GM21717 (cell line): ENCODE measurements around the gene NXPE3.

Source experiments
- ATAC-seq: cut with Tn5 transposase; IDR thresholded peaks from one replicate; pipeline ENCODE4 v1.9.1; 2021; ENCODE audit warnings: mild to moderate bottlenecking, moderate library complexity; ENCODE audit not compliant: unreplicated experiment

NXPE3 gene

DNA sequence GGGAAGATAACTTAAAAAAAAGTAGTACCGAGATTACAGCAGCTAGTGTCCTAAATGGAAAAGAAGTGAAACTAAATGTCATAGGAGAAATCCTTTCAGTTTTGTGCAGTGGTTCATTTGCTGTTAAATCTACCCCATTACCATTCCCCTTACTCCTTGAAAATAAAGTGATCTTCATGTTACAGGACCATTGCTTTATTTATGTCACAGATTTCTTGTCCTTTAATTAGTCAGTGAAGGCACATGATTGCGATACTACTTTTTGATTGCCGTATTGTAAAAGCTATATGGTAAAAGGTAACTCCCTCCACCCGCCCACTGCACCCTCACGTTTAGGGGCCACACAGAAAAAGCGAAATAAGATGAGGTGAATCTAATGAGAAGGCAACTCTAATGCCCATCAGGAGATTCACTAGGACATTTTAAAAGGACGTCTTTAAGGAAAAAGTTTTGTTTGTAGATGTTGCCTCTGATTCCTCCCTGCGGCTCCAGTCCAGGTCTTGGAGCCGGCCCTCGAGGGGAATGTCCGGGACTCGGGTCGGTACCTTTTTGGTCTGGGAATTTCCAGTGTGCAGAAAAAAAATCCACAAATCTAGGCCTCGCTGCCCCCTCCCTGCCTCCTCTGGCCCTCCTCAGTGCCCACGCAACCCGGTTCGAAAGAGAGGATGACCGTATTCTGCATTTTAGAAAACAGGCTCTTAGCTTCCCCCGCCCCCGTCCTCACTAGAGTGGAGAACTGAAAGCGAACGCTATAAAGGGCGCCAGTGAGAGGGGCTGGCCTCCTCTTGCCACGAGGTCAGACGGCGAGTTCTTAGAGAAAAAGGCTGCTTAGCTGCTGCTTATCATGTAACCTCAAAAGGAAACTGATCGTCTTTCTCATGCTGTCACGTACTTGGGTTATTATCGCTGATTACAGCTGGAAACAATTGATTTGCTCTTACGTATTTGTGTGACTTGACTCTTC, 48.5 kb downstream of the NXPE3 start:
- peak; percentile 83 for ATAC-seq

DNA sequence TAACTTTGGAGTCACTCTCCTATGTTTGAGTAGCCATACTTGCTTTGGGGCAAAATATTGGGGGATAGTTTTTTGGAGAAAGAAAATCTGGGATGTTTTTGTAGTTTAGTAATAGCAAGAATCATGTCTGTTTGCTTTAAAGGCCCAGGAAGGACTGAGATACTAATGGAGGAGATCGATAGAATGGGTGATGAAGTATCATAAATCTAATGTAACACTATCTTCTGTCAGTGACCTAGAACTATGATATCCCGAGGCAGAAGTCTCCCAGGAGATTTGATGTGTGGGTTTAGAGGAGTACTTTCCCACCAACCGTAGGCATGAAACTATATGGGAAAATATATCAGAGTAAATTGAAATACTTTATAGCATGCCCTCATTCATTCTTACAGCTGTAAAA, 49.3 kb downstream of the NXPE3 start:
- ATAC-seq, result no peak

DNA sequence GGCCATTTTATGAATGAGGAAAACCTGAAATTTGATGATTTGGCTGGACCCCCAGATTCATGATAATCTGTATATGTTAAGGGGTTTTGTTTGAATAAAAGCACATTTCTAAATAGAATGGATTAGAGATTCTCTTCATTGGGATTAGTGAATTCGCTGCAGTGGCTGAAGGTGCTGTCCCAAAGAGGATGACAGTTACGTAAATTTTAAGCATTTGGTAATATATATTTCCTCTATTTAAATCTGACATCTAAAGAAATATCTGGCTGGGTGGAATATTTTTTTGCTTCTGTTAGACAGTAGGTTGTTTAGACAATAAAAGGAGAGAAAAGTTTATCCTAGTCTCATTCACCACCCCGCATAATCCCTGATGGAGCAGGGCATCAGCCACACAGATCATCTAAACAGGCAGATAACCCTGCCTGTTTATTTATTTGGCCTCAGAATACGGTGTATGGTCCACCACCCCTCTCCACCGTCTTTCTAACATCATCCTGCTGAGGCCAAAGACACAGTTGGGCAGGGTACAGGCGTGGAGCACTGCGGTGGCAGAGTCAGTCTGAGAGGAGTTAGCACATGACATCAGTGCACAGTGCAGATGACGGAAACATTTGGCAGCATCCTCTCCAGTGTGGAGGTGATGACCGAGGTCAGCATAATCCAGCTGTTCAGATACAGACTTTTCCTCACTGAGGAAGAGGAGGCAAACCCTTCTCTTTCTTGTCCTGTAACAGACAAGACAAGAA, 49.9 kb downstream of the NXPE3 start:
- peak; percentile 46 for ATAC-seq

DNA sequence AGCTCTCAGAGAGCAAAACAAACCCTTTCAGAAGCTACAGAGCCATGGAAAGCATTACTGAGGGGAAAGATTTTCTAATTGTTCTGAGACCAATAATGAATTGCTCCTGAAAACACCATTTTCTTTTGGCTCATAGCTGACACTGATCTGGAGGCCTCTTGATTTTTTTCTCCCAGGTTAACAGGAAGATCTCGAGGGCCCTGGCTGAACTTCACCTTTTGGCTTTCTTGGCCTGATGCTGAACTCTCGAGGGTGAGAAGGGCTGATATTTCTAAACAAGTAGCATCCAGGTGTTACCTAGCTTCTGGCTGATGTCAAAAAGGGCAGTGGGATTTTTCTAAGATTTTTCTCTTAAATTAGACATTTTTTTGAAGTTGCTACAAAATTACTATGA, 50.4 kb downstream of the NXPE3 start:
- ATAC-seq, result no peak

DNA sequence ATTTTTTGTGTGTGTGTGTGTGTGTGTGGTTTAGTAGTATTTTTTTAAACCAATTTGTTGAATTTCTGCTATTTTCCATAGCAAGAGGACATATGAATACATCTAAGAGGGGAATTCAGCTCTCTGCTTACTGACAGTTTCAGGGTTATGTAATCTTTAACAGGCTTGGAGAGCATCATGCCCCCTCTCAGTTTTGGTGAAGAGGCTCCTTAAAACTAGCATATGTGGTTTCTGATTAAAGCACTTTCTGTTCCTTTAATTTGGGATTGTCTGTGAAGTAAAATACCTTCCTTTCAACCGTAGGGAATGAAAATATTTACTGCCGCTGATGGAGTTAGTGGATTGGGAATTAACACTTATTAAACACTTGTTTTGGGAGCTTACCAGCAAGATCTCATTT, 50.9 kb downstream of the NXPE3 start:
- ATAC-seq, result peak; percentile 19

DNA sequence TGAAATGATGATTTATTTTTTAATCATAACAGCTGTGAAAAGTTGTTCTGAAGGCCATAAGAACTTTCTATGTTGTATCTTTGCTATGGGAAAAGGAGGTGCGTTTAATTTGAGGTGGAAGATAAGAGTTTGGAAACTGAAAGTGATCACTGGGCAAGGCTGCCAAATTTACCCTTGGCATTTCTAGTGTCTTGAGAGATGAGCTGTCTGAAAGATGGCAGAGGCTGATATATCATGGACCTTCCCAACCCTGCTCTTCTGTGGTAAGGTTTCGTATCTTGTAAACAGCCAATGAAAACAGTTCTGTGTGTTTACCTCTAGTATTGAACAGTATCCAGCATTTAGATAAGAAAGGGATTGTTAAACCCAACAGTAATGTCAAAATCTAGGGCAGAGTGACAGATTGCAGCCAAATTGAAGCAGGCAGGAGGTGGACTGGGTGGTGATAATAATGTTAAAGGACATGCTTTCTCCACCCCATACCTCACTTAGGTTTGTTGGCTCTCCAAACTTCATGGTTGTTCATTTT, 54.5 kb downstream of the NXPE3 start:
- ATAC-seq, result no peak

DNA sequence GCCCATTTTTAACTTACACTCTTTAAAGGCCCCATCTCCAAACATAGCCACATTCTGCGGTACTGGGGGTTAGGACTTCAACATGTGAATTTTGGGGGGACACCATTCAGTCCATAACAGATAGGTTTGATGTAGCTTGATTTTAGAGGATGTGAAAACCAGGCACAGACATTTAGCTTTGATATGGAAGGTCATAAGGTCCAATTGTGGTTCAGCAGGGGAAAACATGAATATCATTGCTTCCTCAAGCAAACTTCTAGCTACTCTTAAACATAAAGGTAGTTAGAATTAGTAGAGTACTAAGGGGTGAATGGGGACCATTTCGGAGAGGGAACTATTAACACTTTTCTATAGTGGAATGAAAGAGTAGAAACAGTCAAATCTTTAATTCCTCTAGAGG, 56.7 kb downstream of the NXPE3 start:
- no peak for ATAC-seq

DNA sequence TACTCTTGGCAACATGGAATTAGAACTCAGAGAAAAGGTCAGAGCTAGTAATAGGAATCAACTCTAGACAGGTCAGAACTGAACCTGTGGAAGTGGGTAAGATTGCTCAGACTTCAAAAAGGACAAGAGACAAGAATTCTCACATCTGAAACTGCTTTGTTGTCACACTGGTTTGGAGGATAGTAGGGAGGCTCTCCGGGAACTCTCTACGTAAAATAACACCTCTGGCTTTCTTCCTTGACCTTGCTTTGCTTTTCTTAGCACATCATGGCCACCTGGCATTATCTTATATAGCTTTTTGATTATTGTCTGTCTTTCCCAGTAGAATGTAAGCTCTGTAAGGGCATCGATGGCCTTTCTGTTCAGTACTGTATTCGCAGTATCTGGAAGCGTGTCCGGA, 57.1 kb downstream of the NXPE3 start:
- no peak for ATAC-seq

DNA sequence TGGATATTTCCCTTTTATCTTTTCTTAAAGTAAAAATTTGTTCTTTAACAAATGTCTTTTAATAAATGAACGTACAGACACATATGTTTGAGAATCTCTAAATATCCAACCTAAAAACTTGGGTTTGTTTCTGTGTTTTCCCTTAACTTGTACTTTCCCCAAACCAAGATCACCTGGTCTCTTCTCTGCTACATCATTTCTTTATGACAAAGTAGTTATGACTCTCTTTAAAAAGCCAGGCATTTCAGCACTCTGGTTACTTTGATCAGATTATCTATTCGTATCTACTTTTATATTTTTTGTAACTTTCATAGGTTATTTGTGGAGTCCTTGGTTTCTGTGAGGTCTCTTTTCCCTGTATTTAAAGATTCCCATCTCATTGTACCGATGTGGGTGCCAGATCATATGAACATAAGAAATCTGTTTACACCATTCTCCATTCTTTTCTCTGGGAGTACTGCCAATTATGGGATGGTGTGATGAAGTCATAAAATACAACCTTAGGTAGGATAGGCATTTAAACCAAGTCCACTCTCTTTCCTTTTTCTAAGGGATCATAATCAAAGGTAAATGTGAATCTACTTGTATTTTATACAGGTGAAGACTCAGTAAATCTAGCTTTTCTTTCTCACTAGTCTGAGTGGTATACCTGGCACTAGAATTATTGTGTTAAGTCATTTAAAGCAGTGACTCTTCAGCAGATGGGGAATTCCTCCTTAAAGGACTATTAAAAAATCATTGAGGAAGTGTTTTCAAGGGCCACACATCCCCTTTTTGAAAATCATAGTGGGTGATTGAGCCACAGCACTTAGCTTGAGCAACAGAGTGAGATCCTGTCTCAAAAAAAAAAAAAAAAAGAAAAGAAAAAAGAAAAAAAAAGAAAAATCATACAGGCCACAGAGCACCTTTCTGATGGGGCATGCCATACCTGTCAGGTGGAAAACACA, 57.9 kb downstream of the NXPE3 start:
- ATAC-seq, result no peak

DNA sequence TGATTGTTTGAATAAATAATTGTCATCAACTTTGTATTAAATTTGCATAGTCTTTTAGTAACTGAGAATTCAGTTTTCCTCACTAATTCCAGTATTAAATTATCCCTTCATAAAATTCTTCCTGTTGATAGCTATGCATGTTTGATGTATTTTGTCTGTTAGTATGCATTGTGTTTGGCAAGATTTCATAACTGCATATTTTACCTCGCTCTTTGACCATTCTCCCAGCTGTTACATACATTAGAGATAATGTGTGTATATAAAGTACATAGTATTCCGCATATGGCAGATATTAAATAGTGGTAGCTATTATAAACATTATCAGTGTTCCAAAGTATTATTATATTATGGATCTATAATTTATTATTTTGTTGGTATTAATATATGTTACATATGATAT, 59.7 kb downstream of the NXPE3 start:
- ATAC-seq, result no peak

DNA sequence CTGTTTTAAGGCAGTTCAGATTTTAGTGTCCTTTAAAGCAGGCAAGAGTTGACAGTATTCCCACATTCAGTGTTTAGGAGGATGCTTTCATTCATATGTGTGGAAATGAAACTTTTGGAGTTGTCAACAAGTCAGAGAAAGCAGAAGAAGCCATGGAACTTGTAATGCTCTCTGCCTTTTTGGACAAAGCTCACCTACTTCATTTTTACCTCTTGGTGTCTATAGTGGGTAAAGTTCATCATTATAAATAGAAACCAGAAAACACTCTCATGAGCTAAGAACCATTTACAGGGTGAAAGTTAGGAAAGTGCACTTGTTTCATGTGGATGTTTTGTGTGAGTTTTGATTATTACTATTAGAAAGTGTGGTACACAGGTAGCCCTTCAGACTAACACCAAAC, 61.1 kb downstream of the NXPE3 start:
- no peak for ATAC-seq

DNA sequence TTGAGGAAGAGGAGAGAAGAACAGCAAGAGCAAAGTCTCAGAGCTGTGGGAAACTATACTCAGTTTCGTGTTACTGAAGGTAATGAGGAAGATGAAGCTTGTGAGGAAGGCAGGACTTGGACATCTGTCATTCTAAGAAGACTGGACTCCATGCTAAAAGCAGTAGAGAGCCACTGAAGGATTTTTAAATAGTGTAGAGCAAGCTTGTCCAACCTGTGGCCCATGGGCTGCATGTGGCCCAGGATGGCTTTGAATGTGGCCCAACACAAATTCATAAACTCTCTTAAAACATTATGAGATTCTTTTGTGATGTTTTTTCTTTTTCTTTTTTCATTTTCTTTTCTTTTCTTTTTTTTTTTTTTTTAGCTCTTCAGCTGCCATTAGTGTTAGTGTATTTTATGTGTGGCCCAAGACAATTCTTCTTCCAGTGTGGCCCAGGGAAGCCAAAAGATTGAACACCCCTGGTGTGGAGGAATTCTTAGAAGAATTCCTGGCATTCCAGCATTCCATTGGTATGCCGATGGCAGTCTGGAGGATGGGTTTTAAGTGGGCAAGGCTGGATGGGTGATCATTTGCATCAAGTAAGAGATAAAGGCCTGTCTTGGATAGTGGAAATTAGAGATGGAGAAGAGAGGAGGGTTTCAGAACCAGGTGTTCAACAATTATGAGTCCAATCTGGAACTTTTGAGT, 63.4 kb downstream of the NXPE3 start:
- no peak for ATAC-seq

DNA sequence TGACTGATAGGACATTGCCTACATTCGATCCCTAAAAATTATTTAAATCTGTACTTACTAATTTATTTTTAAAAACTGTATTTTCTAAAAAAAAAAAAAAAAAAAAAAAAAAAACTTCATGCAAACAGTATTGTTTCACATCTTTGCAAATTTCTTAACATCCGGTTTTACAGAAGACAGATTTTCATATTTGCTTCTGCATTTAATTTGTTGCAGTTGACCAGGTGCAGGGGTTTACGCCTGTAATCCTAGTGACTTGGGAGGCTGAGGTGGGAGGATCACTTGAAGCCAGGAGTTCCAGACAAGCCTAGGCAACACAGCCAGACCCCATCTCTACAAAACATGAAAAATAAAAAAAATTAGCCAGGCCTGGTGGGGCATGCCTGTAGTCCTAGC, 63.9 kb downstream of the NXPE3 start:
- ATAC-seq, result no peak

DNA sequence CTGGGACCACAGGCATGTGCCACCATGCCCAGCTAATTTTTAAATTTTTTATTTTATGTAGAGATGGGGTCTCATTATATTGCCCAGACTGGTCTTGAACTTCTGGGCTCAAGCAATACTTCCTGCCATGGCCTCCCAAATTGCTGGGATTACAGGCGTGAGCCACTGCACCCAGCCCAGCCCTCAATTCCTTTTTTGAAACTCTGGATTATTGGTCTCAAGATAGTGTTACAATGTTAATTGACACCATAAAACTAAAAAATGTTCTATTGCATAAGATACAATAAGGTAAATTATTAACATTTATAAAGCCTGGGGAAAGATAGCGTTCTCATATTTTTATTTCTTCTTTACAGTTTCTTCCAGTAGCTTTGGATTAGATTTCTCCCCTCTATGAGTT, 66.4 kb downstream of the NXPE3 start:
- ATAC-seq, result no peak

DNA sequence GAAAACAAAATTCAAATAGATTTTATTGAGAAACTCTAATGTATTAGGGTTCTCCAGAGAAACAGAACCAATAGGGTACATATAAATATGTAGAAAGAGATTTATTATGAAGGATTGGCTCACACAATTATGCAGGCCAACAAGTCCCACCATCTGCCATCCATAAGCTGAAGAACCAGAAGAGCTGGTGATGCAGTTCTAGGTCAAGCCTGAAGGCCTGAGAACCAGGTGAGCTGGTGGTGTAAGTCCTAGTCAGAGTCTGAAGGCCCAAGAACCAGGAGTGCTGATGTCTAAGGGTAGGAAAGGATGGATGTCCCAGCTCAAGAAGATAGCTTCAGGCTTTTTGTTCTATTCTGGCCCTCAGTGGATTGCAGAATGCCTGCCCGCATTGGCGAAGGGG, 67.7 kb downstream of the NXPE3 start:
- no peak for ATAC-seq

DNA sequence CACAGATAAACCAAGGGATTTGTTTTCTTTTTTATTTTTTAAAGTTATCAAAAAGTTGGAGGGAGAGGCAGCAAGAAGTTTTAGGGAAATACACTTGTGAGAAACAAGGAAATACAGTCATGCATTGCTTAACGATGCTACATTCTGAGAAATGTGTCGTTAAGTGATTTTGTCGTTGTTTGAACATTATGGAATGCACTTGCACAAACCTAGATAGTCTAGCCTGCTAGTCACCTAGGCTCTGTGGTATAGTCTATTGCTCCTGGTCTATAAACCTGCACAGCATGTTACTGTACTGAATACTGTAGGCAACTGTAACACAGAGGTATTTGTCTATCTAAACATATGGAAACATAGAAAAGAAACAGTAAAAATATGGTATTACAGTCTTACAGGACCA, 68.3 kb downstream of the NXPE3 start:
- no peak for ATAC-seq

DNA sequence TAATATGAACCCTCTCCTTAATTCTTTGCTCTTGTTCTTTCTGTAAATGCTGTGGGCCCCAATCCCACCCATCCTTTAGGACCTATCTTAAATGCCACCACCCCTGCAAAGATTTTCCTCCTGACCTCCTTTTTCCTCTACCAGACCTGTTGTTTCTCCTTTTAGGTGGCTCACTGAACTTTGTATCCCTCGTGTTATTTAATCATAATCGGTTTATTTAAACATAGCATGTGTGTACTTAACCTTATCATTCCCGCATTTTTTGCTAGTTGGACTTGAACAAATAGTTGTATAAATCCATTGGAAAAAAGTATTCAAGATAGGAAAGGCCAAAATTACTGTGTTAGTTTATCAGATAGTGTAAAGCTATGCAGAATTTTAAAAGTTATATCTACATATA, 69.3 kb downstream of the NXPE3 start:
- ATAC-seq, result no peak

DNA sequence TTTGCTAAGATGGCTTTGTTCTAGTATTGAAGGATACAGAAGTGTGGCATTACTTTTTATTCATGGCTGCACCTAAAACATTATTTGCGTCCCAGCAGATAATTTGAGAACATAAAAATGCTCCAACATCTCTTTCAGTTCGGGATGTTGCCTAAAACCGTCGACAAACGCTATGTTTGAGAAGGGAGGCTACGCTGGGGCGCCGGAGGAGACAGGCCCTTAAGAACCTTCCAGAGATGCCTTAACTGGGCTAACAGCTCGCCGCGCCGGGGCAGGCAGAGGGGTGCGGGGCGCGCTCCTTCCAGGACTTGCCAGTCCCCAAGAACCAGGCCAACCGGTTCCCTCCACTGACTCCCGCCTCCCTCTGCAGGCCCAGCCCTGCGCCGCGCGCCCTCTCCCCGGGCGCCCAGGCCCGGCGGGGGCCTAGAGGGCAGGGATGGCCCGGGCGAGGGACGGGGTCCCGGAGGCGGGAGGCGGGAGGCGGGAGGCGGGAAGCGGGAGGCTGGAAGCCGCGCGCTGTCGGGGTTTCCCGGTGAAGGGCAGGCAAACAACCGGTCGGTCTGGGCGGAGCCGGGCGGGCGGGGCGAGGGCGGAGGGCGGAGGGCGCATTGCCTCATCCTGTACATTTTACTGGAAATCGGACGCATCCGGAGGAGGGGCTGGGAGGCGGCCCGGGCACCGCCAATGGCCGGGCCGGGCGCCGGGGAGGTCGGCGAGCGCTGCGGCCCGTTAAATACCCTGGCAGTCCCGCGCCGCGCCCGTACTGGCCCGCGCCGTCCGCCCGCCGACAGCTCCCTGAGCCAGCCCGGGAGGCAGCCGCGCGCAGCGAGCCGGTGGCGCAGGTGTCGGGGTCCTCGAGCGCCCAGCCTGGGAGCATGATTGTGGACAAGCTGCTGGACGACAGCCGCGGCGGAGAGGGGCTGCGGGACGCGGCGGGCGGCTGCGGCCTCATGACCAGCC, 70.0 kb downstream of the NXPE3 start, which contains the start of gene NFKBIZ:
Gene NFKBIZ, plus strand, starts transcription at position 761 of the 960 bp plus-strand sequence. Its CDS starts 115 bp downstream, at position 876.
- ATAC-seq, result peak; percentile 80

DNA sequence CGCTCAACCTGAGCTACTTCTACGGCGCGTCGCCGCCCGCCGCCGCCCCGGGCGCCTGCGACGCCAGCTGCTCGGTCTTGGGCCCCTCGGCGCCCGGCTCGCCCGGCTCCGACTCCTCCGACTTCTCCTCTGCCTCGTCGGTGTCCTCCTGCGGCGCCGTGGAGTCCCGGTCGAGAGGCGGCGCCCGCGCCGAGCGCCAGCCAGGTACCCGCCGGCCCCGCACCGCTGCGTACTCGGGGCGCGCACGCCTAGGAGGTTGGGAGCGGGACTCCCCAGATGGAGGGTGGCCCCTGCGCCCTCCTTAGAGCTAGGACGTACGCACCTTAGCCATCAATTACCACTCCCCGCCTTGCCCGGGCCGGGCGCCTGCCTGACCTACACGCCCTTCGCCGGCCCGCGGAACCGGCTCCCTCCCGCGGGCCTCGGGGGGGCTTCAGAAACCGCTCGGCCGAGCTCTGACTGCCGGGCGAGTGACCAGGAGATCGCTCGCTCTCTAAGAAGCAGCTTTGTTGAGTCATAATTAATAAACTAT, 70.8 kb downstream of the NXPE3 start:
- peak; percentile 24 for ATAC-seq
